Lower leg skin (tissue), 3 donors: ENCODE measurements around the gene ARMH3.

Source experiments
- CTCF ChIP-seq, 3 donors: fragments of 450-650 bp; IDR thresholded peaks; one replicate each; pipeline ENCODE4 v1.5.1; 2016; ENCODE audit warnings: antibody characterized with exemption in 3 of 3, mild to moderate bottlenecking in 3 of 3, moderate library complexity in 2 of 3
- POLR2A ChIP-seq, 2 donors: fragments of 450-650 bp; IDR thresholded peaks; one replicate each; pipeline ENCODE4 v1.6.1; 2016 to 2017; ENCODE audit warnings: antibody characterized with exemption in 2 of 2, mild to moderate bottlenecking in 1 of 2, moderate library complexity in 1 of 2

- no peak for TF ChIP-seq POLR2A (IDR thresholded peaks at IDR 0.05)
- no peak for TF ChIP-seq CTCF (IDR thresholded peaks at IDR 0.05)
Observed at GRCh38 chr10:101812606-101813005, 243.4 kb downstream of the ARMH3 start.
